K562 (cell line): Measurements from ENCODE around the gene TMEM87A. TPM values are rescaled to one million over a fixed set of nuclear protein-coding genes. Genes with fewer than 3 reads are reported as not detected.

Source experiments
- ATAC-seq: fragments of 200-7000 bp; cut with Tn5 transposase; 3 replicates; pipeline ENCODE4 v1.9.1; 2020; ENCODE audit warnings: moderate library complexity
- BruUV-seq: library from RNA; stranded (reverse); fragments of 400-500 nt; replicated peaks from 2 replicates; lab custom pipeline; 2021; lab: Mats Ljungman, UMichigan
- CTCF ChIA-PET: fragments of 300-600 bp; formaldehyde crosslinking; extraction: SDS; loops from one replicate; lab custom pipeline; 2021; ENCODE audit warnings: low intra/inter-chr PET ratio; lab: Yijun Ruan, JAX
- POLR2A ChIA-PET: fragments of 300-600, 350-650 bp; sonication (Branson Sonifier 250); formaldehyde crosslinking; extraction: SDS; loops from one replicate; lab custom pipeline; 2021; ENCODE audit warnings: antibody characterized with exemption, inconsistent platforms; lab: Yijun Ruan, JAX
- DNase-seq, 4 experiments: peaks; one replicate each; pipeline versions ENCODE4 v3.0.0 to v3.0.0-alpha.2; 2011 to 2018; ENCODE audit warnings: low spot score in 3 of 4, mixed read lengths in 3 of 4; ENCODE audit errors: extremely low read depth in 1 of 4
- FAIRE-seq: peaks from 2 replicates; lab custom pipeline; 2011; peaks lifted over from hg19 to GRCh38; lab: Jason Lieb, UNC
- H2AFZ ChIP-seq: 2 replicates; pipeline ENCODE4 v1.6.0; 2011; ENCODE audit warnings: low read depth, low read length, control low read depth, inconsistent platforms
- H3K27ac ChIP-seq: fragments of 200-600 bp; 3 replicates; pipeline ENCODE4 v1.8.0; 2011; ENCODE audit warnings: low read depth, mild to moderate bottlenecking, control low read depth, inconsistent platforms, low read length, moderate library complexity, mixed read lengths; ENCODE audit errors: extremely low read depth
- H3K27me3 ChIP-seq, 2 experiments: fragments of 300-600 bp in 1 of 2; 2 replicates in 1 of 2; 3 replicates in 1 of 2; pipeline versions ENCODE4 v1.6.0 to v1.8.0; 2011; ENCODE audit warnings: inconsistent platforms in 2 of 2, low read length in 2 of 2, mild to moderate bottlenecking in 1 of 2, mixed read lengths in 1 of 2, moderate library complexity in 1 of 2; ENCODE audit not compliant: control insufficient read depth in 2 of 2, insufficient read depth in 2 of 2
- H3K36me3 ChIP-seq: fragments of 300-600 bp; 3 replicates; pipeline ENCODE4 v1.8.0; 2011; ENCODE audit warnings: mild to moderate bottlenecking, low read length, inconsistent platforms; ENCODE audit not compliant: control insufficient read depth, insufficient read depth
- H3K4me1 ChIP-seq, 2 experiments: fragments of 200-600 bp in 1 of 2; replicated peaks in 1 of 2; 2 replicates in 1 of 2; 3 replicates in 1 of 2; pipeline versions ENCODE4 v1.5.1 to v1.8.0; 2011; ENCODE audit warnings: inconsistent platforms in 2 of 2, low read length in 2 of 2, mild to moderate bottlenecking in 1 of 2, mixed read lengths in 1 of 2, moderate library complexity in 1 of 2; ENCODE audit not compliant: control insufficient read depth in 2 of 2, insufficient read depth in 2 of 2
- H3K4me2 ChIP-seq: 2 replicates; pipeline ENCODE4 v1.6.1; 2011; ENCODE audit warnings: low read length, control low read depth, inconsistent platforms, mixed read lengths; ENCODE audit not compliant: insufficient read depth
- H3K4me3 ChIP-seq: fragments of 200-600 bp; sonication (generic), shearing (Covaris generic); 2 replicates; pipeline ENCODE4 v1.5.1; 2016; ENCODE audit warnings: control low read depth, inconsistent platforms
- H3K79me2 ChIP-seq: fragments of 200-600 bp; 3 replicates; pipeline ENCODE4 v1.8.0; 2011; ENCODE audit warnings: low read length, inconsistent platforms; ENCODE audit not compliant: control insufficient read depth, insufficient read depth
- H3K9ac ChIP-seq, 2 experiments: 2 replicates each; pipeline versions ENCODE4 v1.6.0 to v1.6.1; 2011; ENCODE audit warnings: low read depth in 2 of 2, low read length in 2 of 2, control low read depth in 1 of 2, inconsistent platforms in 1 of 2, mild to moderate bottlenecking in 1 of 2, mixed read lengths in 1 of 2; ENCODE audit not compliant: insufficient read depth in 1 of 2
- H3K9me1 ChIP-seq: one replicate; pipeline ENCODE4 v1.6.0; 2011; ENCODE audit warnings: inconsistent platforms, mild to moderate bottlenecking, low read length, moderate library complexity; ENCODE audit not compliant: control insufficient read depth, insufficient read depth
- H3K9me3 ChIP-seq: replicated peaks from 2 replicates; pipeline ENCODE4 v1.5.1; 2011; ENCODE audit warnings: low read depth, low read length, inconsistent platforms; ENCODE audit not compliant: control insufficient read depth, insufficient read depth
- H4K20me1 ChIP-seq: replicated peaks from 2 replicates; pipeline ENCODE4 v1.6.1; 2011; ENCODE audit warnings: low read length, inconsistent platforms, mixed read lengths; ENCODE audit not compliant: control insufficient read depth, insufficient read depth
- CBFA2T3 ChIP-seq: fragments of 450-650 bp; IDR thresholded peaks from 2 replicates; pipeline ENCODE4 v1.6.1; 2017
- CEBPG ChIP-seq, 3 experiments: fragments of 200-800 bp in 1 of 3; sonication (Bioruptor generic) in 1 of 3; sonication (generic) in 1 of 3; formaldehyde crosslinking in 1 of 3; IDR thresholded peaks in 2 of 3; conservative IDR thresholded peaks in 1 of 3; 2 replicates each; pipeline versions ENCODE4 v1.6.1 to v1.8.0; 2016 to 2022; ENCODE audit warnings: missing compliant biosample characterization in 2 of 3, missing genetic modification characterization in 2 of 3, mild to moderate bottlenecking in 1 of 3, missing genetic modification reagents in 1 of 3
- EGR1 ChIP-seq: fragments of 450-650 bp; conservative IDR thresholded peaks from 2 replicates; pipeline ENCODE4 v1.6.1; 2017; ENCODE audit warnings: mild to moderate bottlenecking
- MAZ ChIP-seq, 2 experiments: fragments of 450-650 bp in 1 of 2; sonication (generic) in 1 of 2; formaldehyde crosslinking; IDR thresholded peaks in 1 of 2; conservative IDR thresholded peaks in 1 of 2; 2 replicates each; pipeline versions ENCODE4 v1.4.0 to v1.5.0; 2020; ENCODE audit warnings: mild to moderate bottlenecking in 1 of 2, missing genetic modification reagents in 1 of 2
- RFX1 ChIP-seq: fragments of 450-650 bp; IDR thresholded peaks from 2 replicates; pipeline ENCODE4 v1.6.1; 2016; ENCODE audit warnings: mild to moderate bottlenecking, moderate library complexity
- SP1 ChIP-seq: sonication (generic); formaldehyde crosslinking; IDR thresholded peaks from 2 replicates; pipeline ENCODE4 v1.8.1; 2022; ENCODE audit warnings: mild to moderate bottlenecking, missing genetic modification reagents
- WGBS: fragments of 100-300 bp; shearing (Covaris generic); methylation state at CpG from one replicate; pipeline ENCODE4 v1.1.6; 2016; ENCODE audit warnings: low coverage, mixed read lengths; ENCODE audit not compliant: insufficient coverage; ENCODE audit errors: missing lambda C conversion rate; 5-methylcytosine and 5-hydroxymethylcytosine counted together
- in situ Hi-C: fragments of 300-500 bp; cut with MboI; formaldehyde crosslinking; loops from 4 replicates; pipeline ENCODE4 v1.15.0; 2018; ENCODE audit warnings: inconsistent platforms, mixed read lengths
- intact Hi-C: fragments of 100-400 bp; cut with micrococcal nuclease; formaldehyde crosslinking; loops from 2 replicates; pipeline ENCODE4 v1.14.2; 2022
- polyA plus RNA-seq, 8 experiments: library from polyadenylated mRNA; depleted of rRNA in 4 of 8; stranded (reverse) in 5 of 8; unstranded in 3 of 8; fragments of >200 nt; fragmentation: Nextera tagmentation in 2 of 8; fragmentation: Illumina TruSeq in 1 of 8; extraction: Ambion mirVana in 2 of 8; extraction: Trizol in 1 of 8; gene quantifications; 2 replicates each; pipeline versions ENCODE4 v1.2.1 to v1.2.3, GENCODE V29; 2011 to 2014; ENCODE audit warnings: inconsistent platforms in 1 of 8, missing spikeins in 1 of 8
- total RNA-seq, 7 experiments: library from RNA; depleted of rRNA in 6 of 7; stranded (reverse); fragments of >200 nt in 6 of 7; fragmentation: Illumina TruSeq in 2 of 7; extraction: Trizol in 2 of 7; gene quantifications; 2 replicates each; pipeline versions ENCODE4 v1.2.1 to v1.2.3, GENCODE V29; 2011 to 2021; ENCODE audit warnings: low replicate concordance in 1 of 7
- TF ChIP-seq, protein P1 (sequence below), 2 experiments: fragments of 450-650 bp in 1 of 2; sonication (generic) in 1 of 2; formaldehyde crosslinking in 1 of 2; IDR thresholded peaks in 1 of 2; conservative IDR thresholded peaks in 1 of 2; 2 replicates each; pipeline versions ENCODE4 v1.6.1 to v1.8.1; 2016 to 2023; ENCODE audit warnings: mild to moderate bottlenecking in 2 of 2, moderate library complexity in 2 of 2, inconsistent platforms in 1 of 2, missing genetic modification reagents in 1 of 2

The TMEM87A gene
- total and polyA plus RNA-seq, 9 of the 15 experiments (the other 6 are each of a cell fraction or from before 2014, with no cell fraction given), result 16.6 to 43.3 (median 29.6) TPM

DNA sequence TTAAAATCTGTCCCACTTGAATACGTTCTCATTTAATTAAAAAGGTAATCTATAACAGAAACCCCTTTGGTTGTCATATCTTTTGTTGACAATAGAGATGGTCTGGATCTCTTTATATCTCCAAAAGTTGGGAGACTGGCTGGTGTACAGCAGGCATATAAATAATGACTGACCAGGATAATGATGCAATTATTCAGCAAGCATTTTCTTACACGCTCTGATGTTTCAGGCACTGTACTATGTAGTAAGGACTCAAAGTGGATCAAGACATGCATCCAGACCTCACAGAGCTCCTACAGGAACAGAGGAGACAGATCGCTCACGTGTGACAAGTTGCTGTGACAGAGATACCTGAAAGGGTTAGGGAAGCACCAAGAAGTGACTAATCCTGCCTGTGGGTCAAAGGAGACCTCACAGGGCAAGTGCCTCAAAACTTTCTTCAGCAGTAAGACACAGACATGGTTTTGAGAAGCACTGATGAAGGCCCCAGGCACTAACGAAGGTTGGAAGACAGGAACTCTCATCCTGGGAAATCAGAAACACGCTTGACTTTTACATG lies 90.8 kb downstream of the TMEM87A start:
- POLR2A ChIA-PET, result interaction anchor here (0.6 kb wide), 1 partner anchor 18 kb away, joined by 3 read pairs; no protein-coding TSS in a partner anchor

DNA sequence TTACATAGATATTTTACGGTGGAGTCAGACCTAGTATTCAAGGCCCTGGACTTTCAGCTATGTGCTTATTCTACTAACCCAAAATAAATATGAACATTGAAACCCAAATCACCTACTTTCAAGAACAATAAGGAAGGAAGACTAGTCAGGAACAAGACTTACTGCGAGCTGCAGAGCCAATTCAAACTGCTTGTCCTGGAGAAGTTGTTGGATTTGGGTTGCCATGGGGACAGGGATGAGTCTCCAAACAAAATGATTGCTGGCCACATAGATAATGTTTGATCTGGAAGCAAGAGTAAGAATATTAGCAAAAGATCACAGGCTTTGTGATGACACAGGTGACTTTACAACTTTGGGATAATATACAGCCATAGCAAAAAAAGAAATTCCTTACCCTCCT lies 95.2 kb downstream of the TMEM87A start:
- H3K4me3 ChIP-seq, result no peak overlapping the region
- H3K9me1 ChIP-seq, result no peaks in the 10 kb centered on the region
- FAIRE-seq (no peak), ATAC-seq (no peak), DNase-seq (no peak)
- H4K20me1 ChIP-seq, result no peaks in the 10 kb centered on the region
- H3K79me2 ChIP-seq, result no peaks in the 10 kb centered on the region
- in situ Hi-C loops, result no loop called here
- intact Hi-C loops, result no loop called here
- no peak overlapping the region for H3K27ac ChIP-seq
- no peaks in the 10 kb centered on the region for H3K27me3 ChIP-seq
- no peaks in the 10 kb centered on the region; a peak in 2 of 5 replicates for H3K4me1 ChIP-seq
- TF ChIP-seq RFX1 (peak; percentile 59), MAZ (CRISPR knock-in tag; conservative IDR thresholded peaks at IDR 0.05 in 1 of 2, IDR thresholded peaks at IDR 0.05 in 1 of 2) (no peak), SP1 (no peak), EGR1 (no peak)
- BruUV-seq, result no TSS peak
- no peak overlapping the region for H2AFZ ChIP-seq
- no peak overlapping the region for H3K9ac ChIP-seq
- peaks cover 39% of the 10 kb centered on the region for H3K36me3 ChIP-seq
- WGBS, result 83% methylated on average over 2 of the region's 2 CpGs
- CTCF ChIA-PET, result no interaction called here
- H3K4me2 ChIP-seq, result no peak overlapping the region
- POLR2A ChIA-PET, result interaction anchor here (1.3 kb wide), 1 partner anchor 11 kb away, joined by 3 read pairs; no protein-coding TSS in a partner anchor
- no peaks in the 10 kb centered on the region for H3K9me3 ChIP-seq

More for the DNA sequence above, 90.8 kb downstream of the TMEM87A start:
- Histone ChIP-seq H3K27ac (no peak overlapping the region), H3K36me3 (peaks cover 54% of the 10 kb centered on the region), H4K20me1 (no peaks in the 10 kb centered on the region), H3K4me2 (no peak overlapping the region), H3K79me2 (no peaks in the 10 kb centered on the region), H3K4me3 (no peak overlapping the region), H3K9me1 (no peaks in the 10 kb centered on the region), H3K9me3 (no peaks in the 10 kb centered on the region), H3K27me3 (no peaks in the 10 kb centered on the region)
- intact Hi-C loops, result no loop called here
- BruUV-seq, result no TSS peak
- in situ Hi-C loops, result no loop called here
- WGBS, result 73% methylated on average over 6 of the region's 6 CpGs
- DNase-seq (no peak), FAIRE-seq (peak; percentile 54)
- TF ChIP-seq CEBPG (CRISPR knock-in tag; IDR thresholded peaks at IDR 0.05) (peak; percentile 51; the same call in 1 of the 2 replicates), CEBPG (tag; conservative IDR thresholded peaks at IDR 0.05 in 1 of 2, IDR thresholded peaks at IDR 0.05 in 1 of 2) (peak in 1 of 2 experiments; percentile 73; a peak in 2 of 4 replicates), CBFA2T3 (no peak)
- TF ChIP-seq, protein P1, sequence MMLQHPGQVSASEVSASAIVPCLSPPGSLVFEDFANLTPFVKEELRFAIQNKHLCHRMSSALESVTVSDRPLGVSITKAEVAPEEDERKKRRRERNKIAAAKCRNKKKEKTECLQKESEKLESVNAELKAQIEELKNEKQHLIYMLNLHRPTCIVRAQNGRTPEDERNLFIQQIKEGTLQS (IDR thresholded peaks at IDR 0.05), result peak; percentile 61
- TF ChIP-seq, protein P1 (CRISPR knock-in tag; conservative IDR thresholded peaks at IDR 0.05), result no peak
- TF ChIP-seq, all 486 proteins: peak for 2
- CTCF ChIA-PET, result no interaction called here
- Histone ChIP-seq H2AFZ (no peak overlapping the region), H3K4me1 (no peaks in the 10 kb centered on the region), H3K9ac (no peak overlapping the region)
- no peak for ATAC-seq
